ENCODE results near the gene SFR1.
"Not testable (repeated sequence)": the region's sequence is repeated elsewhere in the genome, so short reads cannot be mapped to it uniquely, and the experiment has no call there.

The SFR1 gene

GRCh38 chr10:104174136-104174535 is 52.2 kb downstream of the SFR1 start:
- not testable (repeated sequence) for DNase-seq (ENCODE audit: low read depth)

All from stimulated activated CD8-positive, alpha-beta memory T cell treated with anti-CD3 and anti-CD28 coated beads, Interleukin-15, amount 100 ng/mL, for 1 hour (primary cell).